GM21528 (cell line): Measurements from ENCODE around the gene HEBP2.
"Not testable (repeated sequence)": the region's sequence is repeated elsewhere in the genome, so short reads cannot be mapped to it uniquely, and the experiment has no call there.

Experiments used
- ATAC-seq: cut with Tn5 transposase; IDR thresholded peaks from one replicate; pipeline ENCODE4 v1.9.1; 2021; ENCODE audit warnings: mild to moderate bottlenecking, moderate library complexity; ENCODE audit not compliant: unreplicated experiment, low FRiP score

Gene HEBP2

DNA sequence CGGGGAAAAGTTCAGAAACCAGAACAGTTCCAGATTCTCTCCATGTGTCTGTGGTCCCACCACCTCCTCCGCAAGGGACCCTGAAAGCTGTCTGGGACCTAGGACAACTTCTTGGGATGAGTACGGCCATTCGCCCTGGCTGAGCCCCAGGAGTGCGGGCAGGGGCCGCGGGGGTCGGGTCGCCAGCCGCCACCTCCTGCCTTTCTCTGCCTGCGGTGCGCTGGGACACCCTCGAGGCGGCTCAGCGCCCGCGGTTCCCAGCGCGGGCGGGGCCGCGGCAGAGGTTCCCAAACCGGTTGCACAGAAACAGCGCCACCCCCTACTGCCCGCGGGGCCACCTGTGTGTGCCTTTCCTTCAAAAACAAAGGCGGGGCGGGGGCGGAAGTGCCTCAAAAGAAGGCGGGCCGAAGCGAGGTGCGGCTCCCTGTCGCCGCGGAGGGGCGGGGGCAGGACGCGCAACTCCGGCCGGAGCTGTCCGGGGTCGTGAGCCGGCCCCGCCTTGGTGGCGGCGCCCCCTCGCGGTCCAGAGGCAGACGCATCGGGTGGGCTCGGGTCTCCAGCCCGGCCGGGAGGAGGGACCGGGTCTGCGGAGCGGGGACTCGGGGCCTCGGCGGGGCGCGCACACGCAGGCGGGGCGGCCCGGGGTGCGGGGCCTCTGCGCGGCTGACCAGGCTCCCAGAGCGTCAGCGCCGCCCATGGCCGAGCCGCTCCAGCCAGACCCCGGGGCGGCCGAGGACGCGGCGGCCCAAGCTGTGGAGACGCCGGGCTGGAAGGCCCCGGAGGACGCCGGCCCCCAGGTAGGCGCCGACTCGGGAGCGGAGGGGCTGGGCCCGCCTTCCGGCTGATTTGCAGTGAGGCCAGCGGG, at the start of gene HEBP2:
HEBP2 (plus strand) TSS at position 423 of the 865 bp plus-strand sequence; CDS start at position 696, 273 bp downstream.
- peak; percentile 78 for ATAC-seq

- ATAC-seq = no peak
These were observed 46.1 kb upstream of the HEBP2 start for GRCh38 chr6:138357928-138358327.

DNA sequence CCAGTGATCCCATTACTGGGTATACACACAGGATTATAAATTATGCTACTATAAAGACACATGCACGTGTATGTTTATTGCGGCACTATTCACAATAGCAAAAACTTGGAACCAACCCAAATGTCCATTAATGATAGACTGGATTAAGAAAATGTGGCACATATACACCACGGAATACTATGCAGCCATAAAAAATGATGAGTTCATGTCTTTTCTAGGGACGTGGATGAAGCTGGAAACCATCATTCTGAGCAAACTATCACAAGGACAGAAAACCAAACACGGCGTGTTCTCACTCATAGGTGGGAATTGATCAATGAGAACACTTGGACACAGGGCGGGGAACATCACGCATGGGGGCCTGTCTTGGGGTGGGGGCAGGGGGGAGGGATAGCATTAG, 35.3 kb upstream of the HEBP2 start:
- ATAC-seq = not testable (repeated sequence)

- no peak for ATAC-seq
These were observed 33.2 kb upstream of the HEBP2 start for GRCh38 chr6:138370631-138371451.

DNA sequence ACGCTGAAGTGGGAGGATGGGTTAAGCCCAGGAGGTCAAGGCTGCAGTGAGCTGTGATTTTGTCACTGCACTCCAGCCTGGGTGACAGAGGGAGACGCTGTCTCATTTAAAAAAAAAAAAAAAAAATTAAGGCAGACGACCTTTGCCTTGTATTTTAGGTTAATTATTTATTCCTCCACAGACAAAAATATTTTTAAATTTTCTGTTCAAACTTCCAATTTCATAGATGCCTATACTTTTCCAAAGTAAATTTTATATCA, 32.6 kb upstream of the HEBP2 start:
- no peak for ATAC-seq

DNA sequence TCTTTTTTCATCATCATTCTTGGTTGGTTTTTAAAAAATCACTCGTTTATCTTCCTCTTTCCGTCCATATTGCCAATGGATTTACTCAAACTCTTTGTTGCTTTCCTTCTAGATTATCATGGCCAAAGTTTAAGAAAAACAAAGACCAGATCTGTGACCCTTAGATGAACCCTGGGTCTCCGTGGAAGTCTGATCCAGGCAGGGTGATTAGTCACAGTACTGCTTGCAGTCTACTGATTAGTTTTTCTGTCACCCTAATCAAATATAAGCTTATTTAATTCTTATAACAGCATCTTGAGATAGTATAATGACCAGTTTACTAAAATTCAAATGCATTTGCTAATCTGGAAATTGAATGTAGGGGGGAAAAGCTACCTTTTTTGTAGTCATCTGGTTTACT, 32.3 kb upstream of the HEBP2 start:
- ATAC-seq = no peak

GRCh38 chr6:138372711-138373463, 31.1 kb upstream of the HEBP2 start:
- no peak for ATAC-seq

DNA sequence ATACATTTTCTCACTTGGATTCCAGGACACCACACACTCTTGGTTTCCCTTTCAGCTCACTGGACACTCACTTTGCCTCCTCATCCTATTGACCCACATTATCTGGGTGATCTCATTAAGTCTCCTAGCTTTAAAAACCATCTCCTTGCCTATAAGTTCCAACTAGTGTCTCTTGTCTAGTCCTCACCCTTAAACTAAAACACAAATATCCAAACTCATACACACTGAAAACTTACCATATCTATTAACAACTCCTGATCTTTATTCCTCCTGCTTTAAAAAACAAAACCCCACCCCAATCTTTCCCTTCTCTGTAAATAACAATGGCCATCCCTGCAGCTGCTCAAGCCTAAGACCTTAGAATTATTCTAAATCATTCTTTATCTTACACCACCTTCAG, 29.8 kb upstream of the HEBP2 start:
- no peak for ATAC-seq

- no peak for ATAC-seq
These were observed 29.2 kb upstream of the HEBP2 start for GRCh38 chr6:138374815-138375214.

DNA sequence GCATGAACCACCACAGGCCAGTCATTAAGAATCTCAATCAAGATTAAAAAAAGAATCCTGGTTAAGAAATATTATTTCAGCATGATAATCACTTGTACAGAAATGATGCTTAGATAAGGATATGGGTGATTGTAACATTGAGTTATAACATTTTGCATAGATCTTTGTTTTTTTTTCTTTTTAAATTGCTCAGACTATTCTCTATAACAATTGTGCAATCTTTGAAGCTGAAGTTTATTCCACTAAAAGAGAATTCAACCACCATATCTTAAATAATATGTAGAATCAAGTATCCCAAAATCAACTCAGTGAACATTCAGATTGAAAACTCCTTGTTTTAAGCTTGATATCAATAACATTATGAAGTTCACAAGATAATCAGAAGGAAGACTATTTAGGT, 27.0 kb upstream of the HEBP2 start:
- ATAC-seq = no peak

- ATAC-seq = no peak
These were observed 26.2 kb upstream of the HEBP2 start, which contains the start of gene SMIM28 for GRCh38 chr6:138377844-138378243. TSS of gene SMIM28 (plus strand) at chr6:138377905. CDS start at chr6:138378073, 168 bp downstream.

DNA sequence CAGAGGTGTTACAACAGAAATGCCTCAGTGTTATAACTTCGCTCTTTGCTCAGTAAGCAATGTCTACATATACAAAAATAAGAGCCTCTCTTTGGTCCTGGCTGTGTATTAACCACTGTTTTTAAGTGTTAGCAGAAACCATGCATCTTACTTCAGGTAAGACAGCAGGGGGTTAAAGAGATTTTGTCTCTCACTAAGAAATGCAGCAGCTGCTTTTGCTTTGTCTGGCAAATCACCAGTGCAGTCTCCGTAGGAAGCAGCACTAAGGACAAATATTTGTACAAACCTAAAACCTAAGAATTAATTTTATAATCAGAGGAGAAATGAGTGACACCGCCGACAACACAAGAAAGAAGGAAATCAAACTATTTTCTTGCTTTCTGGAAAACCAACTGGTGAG, 25.6 kb upstream of the HEBP2 start:
- ATAC-seq = no peak

DNA sequence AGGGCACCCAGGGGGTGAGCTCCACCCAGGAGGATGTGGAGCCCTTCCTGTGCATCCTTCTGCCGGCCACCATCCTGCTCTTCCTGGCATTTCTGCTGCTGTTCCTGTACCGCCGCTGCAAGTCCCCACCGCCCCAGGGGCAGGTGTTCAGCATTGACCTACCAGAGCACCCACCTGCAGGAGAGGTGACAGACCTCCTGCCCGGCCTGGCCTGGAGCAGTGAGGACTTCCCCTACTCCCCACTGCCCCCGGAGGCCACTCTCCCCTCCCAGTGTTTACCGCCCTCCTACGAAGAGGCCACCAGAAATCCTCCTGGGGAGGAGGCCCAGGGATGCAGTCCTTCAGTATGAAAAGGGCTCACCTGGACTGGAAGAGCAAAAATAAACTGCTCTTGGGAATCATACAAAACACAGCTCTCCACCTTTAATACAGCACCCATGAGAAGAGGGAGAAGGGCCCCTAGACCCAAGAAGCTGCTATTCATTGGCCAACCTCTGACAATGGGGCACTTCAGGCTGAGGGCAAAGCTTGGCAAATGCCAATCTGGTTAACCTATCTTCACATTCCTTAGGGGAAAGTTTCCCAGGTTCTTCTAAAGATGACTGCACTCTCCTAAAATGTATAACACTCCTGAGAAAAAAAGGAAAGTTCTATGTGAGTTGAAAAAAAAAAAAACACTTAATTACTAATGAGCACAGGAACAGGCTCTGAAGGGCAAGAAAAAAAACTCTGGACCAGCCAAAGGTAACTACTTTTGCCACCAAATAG, 21.3 kb upstream of the HEBP2 start:
- no peak for ATAC-seq

- no peak for ATAC-seq
These were observed 20.2 kb upstream of the HEBP2 start for GRCh38 chr6:138383776-138384175.

- no peak for ATAC-seq
These were observed 17.1 kb upstream of the HEBP2 start for GRCh38 chr6:138386897-138387296.

GRCh38 chr6:138387577-138388368, 16.2 kb upstream of the HEBP2 start:
- no peak for ATAC-seq

DNA sequence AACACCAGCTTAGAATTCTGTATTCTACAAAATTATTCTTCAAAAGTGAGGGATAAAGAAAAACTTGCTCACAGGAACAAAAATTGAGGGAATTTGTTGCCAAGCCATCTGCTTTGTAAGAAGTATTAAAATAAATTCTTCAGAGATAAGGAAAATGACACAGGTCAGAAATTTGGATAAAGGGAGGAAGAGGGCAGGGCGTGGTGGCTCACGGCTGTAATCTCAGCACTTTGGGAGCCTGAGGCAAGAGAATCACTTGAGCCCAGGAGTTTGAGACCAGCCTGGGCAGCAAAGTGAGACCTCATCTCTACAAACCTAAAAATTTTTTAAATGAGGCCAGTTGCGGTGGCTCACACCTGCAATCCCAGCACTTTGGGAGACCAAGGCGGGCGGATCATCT, 14.5 kb upstream of the HEBP2 start:
- ATAC-seq = no peak

DNA sequence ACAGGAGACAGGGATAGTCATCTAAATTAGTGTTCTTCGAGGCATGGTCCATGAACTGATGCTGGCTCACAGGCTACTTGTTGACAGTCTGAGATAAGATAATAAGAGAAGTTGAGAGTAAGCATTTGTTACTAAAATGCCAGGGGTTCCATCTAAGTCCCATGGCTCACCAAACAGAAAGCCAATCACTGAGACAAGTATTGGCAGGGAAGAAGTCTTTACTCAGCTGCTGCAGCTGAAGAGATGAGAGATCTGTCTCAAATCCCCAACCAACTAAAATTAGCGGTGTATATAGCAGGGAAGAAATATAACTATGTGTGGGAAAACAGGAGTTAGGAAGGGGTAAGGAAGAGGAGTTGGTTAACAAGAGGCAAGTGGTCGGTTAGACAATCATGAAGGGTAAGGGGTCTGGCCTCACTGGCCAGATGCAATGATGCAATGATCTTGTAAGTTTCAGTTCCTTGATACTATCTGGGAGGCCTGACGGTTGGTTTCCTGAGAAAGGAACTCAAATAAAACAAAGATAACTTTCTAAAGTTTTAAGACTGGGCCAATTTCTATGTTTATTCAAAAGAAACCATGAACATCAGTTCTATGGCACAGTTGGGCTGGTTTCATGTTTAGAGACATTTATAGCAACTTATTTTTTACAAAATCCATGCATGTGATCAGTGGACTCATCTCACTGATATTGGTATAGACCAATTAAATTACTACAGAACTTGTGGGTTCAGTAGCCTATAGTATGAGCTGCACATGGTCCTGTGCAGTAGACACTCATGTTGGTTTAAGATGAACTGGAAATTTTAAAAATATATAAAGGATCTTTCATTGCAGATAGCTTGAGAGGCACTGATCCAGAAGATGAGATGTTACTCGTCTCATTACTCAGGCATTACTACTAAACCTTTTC, 9.9 kb upstream of the HEBP2 start:
- ATAC-seq = no peak

- ATAC-seq = no peak
These were observed 7.3 kb upstream of the HEBP2 start for GRCh38 chr6:138396709-138397108.
